Activated CD8-positive, alpha-beta T cell treated with anti-CD3 and anti-CD28 coated beads for 36 hours (primary cell): Measurements from ENCODE around the gene OR2AT4. TPM values are rescaled to one million over a fixed set of nuclear protein-coding genes. Genes with fewer than 3 reads are reported as not detected.

Experiments used
- ATAC-seq: fragments of 200-7000 bp; cut with Tn5 transposase; one replicate; pipeline ENCODE4 v1.10.0; 2021; ENCODE audit warnings: mild to moderate bottlenecking, moderate library complexity
- CTCF ChIA-PET: fragments of 350-600 bp; sonication (Branson Sonifier 250); formaldehyde crosslinking; loops from one replicate; lab custom pipeline; 2021; ENCODE audit warnings: antibody characterized with exemption; lab: Charles Lee
- POLR2A ChIA-PET: fragments of 350-600 bp; sonication (Branson Sonifier 250); formaldehyde crosslinking; loops from one replicate; lab custom pipeline; 2021; ENCODE audit warnings: antibody characterized with exemption; lab: Charles Lee
- DNase-seq: peaks from one replicate; pipeline ENCODE4 v3.0.0-alpha.2; 2020
- H3K27ac Mint-ChIP-seq: one replicate; pipeline ENCODE4 v1.8.0; 2021; ENCODE audit warnings: mild to moderate bottlenecking, mixed read lengths
- H3K27me3 Mint-ChIP-seq: one replicate; pipeline ENCODE4 v1.8.0; 2021; ENCODE audit warnings: mixed read lengths
- H3K36me3 Mint-ChIP-seq: one replicate; pipeline ENCODE4 v1.8.0; 2021; ENCODE audit warnings: low read depth, mixed read lengths
- H3K4me1 Mint-ChIP-seq: one replicate; pipeline ENCODE4 v1.8.0; 2021; ENCODE audit warnings: low read depth, mixed read lengths
- H3K4me3 Mint-ChIP-seq: one replicate; pipeline ENCODE4 v1.8.0; 2021; ENCODE audit warnings: mild to moderate bottlenecking, moderate library complexity, mixed read lengths
- H3K9me3 Mint-ChIP-seq: one replicate; pipeline ENCODE4 v1.8.0; 2021; ENCODE audit warnings: mixed read lengths
- intact Hi-C: fragments of 100-400 bp; cut with micrococcal nuclease; formaldehyde crosslinking; loops from one replicate; pipeline ENCODE4 v1.10.0; 2022
- total RNA-seq, 2 experiments: library from RNA; stranded (reverse); gene quantifications; one replicate each; pipeline ENCODE4 v1.2.3, GENCODE V29; 2021
- TF ChIP-seq, protein P1 (sequence below): fragments of 200-600 bp; IDR thresholded peaks from one replicate; pipeline ENCODE4 v1.8.0; 2022; ENCODE audit warnings: antibody characterized with exemption, mild to moderate bottlenecking

OR2AT4 gene
- total RNA-seq, 2 experiments from 2014 or later, result not detected

DNA sequence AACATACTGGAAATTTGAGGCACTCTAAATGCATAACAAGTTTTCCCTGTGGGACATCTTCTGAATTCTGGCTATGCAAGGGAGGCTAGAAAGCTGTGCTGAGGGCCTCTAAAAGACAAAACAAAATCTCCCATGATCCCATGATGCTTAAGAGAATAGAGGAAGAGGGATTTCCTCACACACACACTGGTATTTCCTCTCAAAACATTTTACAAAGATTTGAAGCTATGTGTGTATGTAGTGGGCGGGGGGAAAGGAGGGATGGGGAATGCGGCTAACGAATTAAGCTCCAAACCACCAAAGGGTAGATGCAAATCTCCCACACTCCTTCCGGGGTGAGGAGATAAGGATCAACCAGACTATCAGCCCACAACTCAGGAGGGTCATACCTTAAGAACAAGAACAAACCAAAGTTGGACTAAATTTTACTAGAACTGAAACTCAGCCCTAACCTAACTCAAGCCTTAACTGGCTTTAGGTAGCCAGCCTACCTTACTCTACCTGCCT lies 6.0 kb downstream of the OR2AT4 start:
- H3K4me1 Mint-ChIP-seq, result no peaks in the 10 kb centered on the region
- no peaks in the 10 kb centered on the region for H3K36me3 Mint-ChIP-seq
- no peak overlapping the region for H3K4me3 Mint-ChIP-seq
- no peak for ATAC-seq
- peaks cover 12% of the 10 kb centered on the region for H3K9me3 Mint-ChIP-seq
- H3K27ac Mint-ChIP-seq, result no peak overlapping the region
- ChIA-PET CTCF (no interaction called here), POLR2A (no interaction called here)
- peaks cover 37% of the 10 kb centered on the region for H3K27me3 Mint-ChIP-seq
- DNase-seq, result no peak
- intact Hi-C loops, result no loop called here
- TF ChIP-seq, protein P1, sequence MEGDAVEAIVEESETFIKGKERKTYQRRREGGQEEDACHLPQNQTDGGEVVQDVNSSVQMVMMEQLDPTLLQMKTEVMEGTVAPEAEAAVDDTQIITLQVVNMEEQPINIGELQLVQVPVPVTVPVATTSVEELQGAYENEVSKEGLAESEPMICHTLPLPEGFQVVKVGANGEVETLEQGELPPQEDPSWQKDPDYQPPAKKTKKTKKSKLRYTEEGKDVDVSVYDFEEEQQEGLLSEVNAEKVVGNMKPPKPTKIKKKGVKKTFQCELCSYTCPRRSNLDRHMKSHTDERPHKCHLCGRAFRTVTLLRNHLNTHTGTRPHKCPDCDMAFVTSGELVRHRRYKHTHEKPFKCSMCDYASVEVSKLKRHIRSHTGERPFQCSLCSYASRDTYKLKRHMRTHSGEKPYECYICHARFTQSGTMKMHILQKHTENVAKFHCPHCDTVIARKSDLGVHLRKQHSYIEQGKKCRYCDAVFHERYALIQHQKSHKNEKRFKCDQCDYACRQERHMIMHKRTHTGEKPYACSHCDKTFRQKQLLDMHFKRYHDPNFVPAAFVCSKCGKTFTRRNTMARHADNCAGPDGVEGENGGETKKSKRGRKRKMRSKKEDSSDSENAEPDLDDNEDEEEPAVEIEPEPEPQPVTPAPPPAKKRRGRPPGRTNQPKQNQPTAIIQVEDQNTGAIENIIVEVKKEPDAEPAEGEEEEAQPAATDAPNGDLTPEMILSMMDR, result no peak

DNA sequence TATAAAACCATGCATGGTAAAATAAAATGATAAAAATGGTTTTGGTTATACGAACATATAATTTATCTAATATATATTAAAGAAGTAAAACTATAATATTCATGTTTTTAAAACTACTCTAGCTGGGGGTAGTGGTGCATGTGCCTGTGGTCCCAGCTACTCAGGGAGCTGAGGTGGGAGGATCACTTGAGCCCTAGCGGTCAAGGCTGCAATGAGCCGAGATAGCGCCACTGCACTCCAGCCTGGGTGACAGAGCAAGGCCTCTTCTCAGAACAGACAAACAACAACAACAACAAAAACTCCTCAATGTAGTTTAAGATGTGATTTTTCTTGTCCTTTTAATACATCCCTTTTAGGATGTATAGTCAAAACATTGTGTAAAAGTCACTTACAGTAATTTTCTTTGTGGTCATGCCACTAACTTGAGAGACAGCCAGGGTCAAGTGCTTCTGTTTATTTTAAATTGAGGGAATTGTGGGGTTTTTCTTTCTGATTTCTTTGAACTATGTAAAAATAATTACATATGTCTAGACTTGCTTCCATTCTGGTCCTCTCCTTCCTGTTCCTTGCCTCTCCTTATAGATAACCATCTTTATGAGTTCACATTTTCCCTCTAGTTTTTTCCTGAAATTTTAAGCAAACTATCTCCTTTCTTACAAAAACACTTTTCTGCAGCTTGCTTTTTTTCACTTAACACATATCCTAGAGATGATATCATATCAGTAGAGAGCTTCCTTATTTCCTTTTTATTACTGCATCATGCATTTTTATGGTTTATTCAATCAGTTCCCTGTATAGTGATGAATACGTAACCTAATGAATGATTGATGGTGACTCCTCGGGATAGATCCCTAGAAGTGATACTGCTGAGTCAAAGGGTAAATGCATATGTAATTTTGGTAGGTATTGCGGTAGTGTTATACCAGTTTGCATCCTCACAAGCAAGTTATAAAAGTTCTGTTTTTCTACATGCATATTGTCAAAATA lies 9.1 kb downstream of the OR2AT4 start:
- DNase-seq, result no peak
- ChIA-PET POLR2A (no interaction called here), CTCF (no interaction called here)
- Mint-ChIP-seq H3K4me1 (no peaks in the 10 kb centered on the region), H3K27ac (no peak overlapping the region), H3K4me3 (no peak overlapping the region), H3K27me3 (peaks cover 34% of the 10 kb centered on the region), H3K9me3 (peaks cover 12% of the 10 kb centered on the region), H3K36me3 (no peaks in the 10 kb centered on the region)
- intact Hi-C loops, result no loop called here
- ATAC-seq, result no peak
- TF ChIP-seq, protein P1, result no peak

DNA sequence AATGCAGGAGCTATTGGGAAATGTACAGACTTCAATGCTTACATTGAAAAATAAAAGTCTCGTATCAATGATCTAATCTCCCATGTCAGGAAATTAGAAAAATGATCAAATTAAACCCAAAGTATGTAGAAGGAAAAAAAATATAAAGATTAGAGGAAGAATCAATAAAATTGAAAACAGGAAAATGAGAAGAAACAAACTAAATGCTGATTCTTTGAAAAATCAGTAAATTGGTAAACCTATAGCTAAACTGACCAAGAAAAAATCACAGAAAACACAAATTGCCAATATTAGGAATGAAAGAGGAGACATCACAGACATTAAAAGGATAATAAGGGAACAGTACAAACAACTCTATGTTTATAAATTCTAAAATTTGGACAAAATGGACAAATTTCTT lies 11.8 kb downstream of the OR2AT4 start:
- POLR2A ChIA-PET, result no interaction called here
- no peaks in the 10 kb centered on the region for H3K9me3 Mint-ChIP-seq
- CTCF ChIA-PET, result interaction anchor here (1.9 kb wide), 1 partner anchor 56 kb away, joined by 6 read pairs; no protein-coding TSS in a partner anchor
- DNase-seq (no peak), ATAC-seq (no peak)
- intact Hi-C loops, result no loop called here
- H3K4me1 Mint-ChIP-seq, result no peaks in the 10 kb centered on the region
- TF ChIP-seq, protein P1, result no peak
- H3K27me3 Mint-ChIP-seq, result peaks cover 34% of the 10 kb centered on the region
- no peak overlapping the region for H3K27ac Mint-ChIP-seq
- H3K36me3 Mint-ChIP-seq, result no peaks in the 10 kb centered on the region
- no peak overlapping the region for H3K4me3 Mint-ChIP-seq

DNA sequence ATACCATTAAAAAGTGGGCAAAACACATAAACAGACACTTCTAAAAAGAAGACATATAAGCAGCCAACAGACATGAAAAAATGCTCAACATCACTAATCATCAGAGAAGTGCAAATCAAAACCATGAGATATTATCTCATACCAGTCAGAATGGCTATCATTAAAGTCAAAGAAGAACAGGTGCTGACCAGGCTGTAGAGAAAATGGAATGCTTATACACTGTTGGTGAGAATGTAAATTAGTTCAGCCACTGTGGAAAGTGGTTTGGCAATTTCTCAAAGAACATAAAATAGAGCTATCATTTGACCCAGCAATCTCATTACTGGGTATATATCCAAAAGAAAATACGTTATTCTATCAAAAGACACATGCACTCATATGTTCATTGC lies 13.5 kb downstream of the OR2AT4 start:
- ChIA-PET CTCF (interaction anchor here (1.9 kb wide), 1 partner anchor 57 kb away, joined by 6 read pairs; no protein-coding TSS in a partner anchor), POLR2A (interaction anchor here (0.6 kb wide), 1 partner anchor 28 kb away, joined by 3 read pairs; no protein-coding TSS in a partner anchor)
- peaks cover 29% of the 10 kb centered on the region for H3K27me3 Mint-ChIP-seq
- no peaks in the 10 kb centered on the region for H3K36me3 Mint-ChIP-seq
- H3K4me1 Mint-ChIP-seq, result no peaks in the 10 kb centered on the region
- no peak overlapping the region for H3K4me3 Mint-ChIP-seq
- ATAC-seq, result no peak
- no peaks in the 10 kb centered on the region for H3K9me3 Mint-ChIP-seq
- H3K27ac Mint-ChIP-seq, result no peak overlapping the region
- no peak for DNase-seq
- TF ChIP-seq, protein P1, result no peak
- intact Hi-C loops, result no loop called here
